ENCODE data around the gene CRYZL1.

CRYZL1 gene

DNA sequence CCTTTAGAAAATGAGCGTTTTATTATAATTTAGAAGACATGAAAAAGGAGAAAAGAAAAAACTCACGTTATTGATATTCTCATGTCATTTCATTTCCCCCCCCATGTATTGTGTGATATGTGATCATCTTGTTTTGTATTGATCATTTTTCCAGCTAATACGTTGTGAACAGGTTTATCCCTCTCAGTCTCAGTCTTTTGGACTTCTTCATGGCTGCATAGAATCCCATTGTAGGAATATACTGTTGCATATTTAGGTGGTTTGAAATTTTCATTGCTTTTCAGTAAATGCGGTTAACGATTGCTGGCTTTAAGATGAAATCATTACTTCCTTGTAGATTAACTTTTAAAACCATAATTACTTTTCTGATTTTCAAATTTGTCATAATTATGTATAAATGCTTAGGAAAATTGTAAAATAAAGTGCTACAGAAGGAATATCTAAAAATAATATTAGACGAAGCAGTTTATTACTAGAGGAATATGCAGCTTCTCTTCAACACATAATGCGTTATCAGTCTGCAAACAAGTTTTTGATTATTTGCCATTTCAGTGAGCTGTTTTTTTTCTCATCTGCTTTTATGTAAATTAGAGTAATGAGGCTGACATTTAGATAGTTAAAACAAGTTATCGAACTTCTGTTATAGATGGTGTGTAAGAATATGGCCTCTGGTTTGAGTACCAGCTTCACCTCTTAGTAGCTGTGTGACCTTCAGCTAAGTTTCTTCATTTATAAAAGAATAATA is 96.9 kb downstream of the CRYZL1 start:
- no peak for DNase-seq
- intact Hi-C loops (cut with DNase I): loop anchor here (5.0 kb wide), 2 partner anchors 43 to 52 kb away; partner anchors contain the start of genes DNAJC28 and DONSON

DNA sequence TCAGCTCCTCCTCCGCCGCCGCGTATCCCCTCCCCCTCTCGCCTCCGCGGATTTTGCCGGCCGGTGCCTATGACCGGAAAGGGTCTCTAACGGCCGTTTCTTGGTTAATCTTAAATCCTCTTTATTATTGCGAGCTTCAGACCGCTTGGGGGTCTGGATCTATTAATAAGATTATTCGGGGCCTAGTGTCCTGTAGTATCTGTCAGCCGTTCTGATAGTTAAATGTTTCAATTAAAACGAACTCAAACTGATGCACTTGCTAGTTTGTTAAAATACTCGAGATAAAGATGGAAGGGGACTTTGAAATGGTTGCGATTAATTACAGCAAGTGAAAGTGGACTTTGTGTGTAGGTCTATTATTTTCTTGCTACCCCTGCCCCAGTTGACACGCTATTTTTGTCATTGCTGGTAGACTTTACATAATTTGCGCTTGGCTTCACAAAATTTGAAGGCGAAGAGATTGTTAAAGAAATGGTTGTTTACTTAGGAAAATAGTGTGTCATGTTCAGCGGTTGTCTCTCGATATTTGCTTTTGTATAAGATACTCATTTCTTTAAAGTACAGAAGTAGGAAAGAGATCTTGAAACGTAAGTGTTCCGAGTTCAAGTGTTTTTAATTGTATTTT is 97.9 kb downstream of the CRYZL1 start:
- DNase-seq: peak in 8 of 10 donors; percentile 40 to 93 (median 63)
- intact Hi-C loops (cut with DNase I): loop anchor here (2.0 to 5.0 kb wide), 3 partner anchors 44 to 63 kb away; partner anchors contain the start of genes DNAJC28 and DONSON

- DNase-seq: peak; percentile 99 to 100 (median 100)
- intact Hi-C loops (cut with DNase I): loop anchor here (2.0 to 5.0 kb wide), 3 partner anchors 44 to 62 kb away; partner anchors contain the start of genes DNAJC28 and DONSON
These were observed 98.7 kb downstream of the CRYZL1 start, which contains the start of gene SON for GRCh38 chr21:33542640-33543504. Gene SON (plus strand): TSS chr21:33543038. CDS start chr21:33543093, 55 bp downstream.

DNA sequence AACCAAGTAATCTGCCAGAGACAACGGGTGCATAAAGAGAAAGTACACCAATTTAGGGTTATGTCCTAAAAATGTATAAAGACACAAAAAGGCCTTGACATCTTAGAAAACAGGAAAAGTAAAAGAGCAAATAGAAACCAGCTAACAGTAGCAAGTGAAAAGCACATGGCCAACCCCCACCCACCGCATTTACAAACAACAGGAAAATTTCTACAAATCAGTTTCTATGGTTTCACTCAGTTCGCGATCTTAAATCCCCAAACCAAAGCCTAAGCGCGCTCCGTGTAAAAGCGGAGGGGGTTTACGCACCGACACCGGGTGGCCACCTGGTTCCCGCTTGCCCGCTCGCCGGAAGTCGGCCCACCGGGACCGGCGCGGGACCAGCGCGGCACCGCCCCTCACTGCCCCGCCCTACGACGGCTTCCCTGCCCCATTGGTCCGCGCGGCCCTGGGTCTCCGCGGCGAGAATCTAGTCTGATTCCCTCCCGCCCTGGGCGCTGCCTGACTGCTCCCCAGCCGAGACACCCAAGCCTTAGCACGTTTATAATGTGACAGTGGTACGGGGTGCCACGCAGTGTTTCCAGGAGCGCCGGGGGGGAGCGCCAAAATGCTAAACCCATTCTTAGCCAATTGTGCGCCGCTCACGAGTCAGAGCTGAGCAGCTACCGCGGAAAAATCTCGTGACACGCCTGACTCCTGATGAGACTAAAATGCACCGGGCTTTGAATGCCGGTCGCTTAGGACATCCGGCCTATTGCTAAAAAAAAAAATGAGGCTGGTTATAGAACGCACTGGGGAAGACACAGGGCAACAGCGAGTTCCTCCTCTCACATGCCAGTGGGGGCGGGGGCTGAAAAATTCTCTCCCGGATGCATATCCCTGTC is 99.5 kb downstream of the CRYZL1 start, which contains the start of gene GART:
TSS of gene GART (minus strand) at position 362 of the 884 bp plus-strand sequence. CDS start 2,802 bp downstream, outside the sequence.
- peak; percentile 65 to 97 (median 80) for DNase-seq
- intact Hi-C loops (cut with DNase I): loop anchor here (2.0 to 5.0 kb wide), 3 partner anchors 45 to 61 kb away; partner anchors contain the start of genes DNAJC28 and DONSON

DNA sequence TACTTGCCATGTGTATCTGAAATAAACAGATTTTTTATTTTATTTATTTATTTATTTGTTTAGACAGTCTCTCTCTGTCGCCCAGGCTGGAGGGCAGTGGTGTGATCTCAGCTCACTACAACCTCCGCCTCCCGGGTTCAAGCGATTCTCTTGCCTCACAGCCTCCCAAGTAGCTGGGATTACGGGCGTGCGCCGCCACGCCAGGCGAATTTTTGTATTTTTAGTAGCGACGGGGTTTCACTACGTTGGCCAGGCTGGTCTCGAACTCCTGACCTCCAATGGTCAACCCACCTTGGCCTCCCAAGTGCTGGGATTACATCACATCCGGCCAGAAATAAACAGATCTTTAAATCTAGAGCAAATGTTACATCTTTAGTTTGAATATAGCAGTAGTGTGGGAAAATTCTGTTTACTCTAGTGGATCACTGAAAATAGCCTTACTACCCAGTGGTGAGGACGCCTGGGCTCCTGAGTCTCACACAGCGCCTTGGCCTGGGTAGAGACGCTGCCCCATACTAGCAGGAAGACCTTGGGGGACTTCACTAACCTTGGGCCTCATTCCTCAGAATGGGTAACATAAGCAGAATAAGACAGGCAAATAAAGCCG is 100.3 kb downstream of the CRYZL1 start:
- DNase-seq: no peak
- intact Hi-C loops (cut with DNase I): loop anchor here (5.0 kb wide), 2 partner anchors 46 to 49 kb away; partner anchors contain the start of genes DNAJC28 and DONSON

DNA sequence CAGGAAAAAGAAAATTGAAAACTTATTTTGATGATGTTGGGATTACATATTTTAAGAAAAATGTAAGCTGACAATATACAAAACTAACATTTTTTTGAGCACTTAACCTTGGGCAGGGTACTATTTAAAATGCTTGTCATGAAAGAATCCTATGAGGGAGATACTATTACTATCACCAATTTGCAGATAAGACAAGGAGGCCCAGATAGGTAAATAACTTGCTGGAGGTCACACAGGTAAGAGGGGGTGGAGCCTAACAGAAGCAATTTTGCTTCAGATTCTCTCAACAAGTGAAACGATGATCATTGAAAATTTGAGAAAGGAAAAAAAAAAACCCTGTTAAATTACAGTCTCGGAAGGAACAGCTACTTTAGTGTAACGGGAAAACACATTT is 100.8 kb downstream of the CRYZL1 start:
- intact Hi-C loops (cut with DNase I): loop anchor here (5.0 kb wide), 2 partner anchors 47 to 48 kb away; partner anchors contain the start of genes DNAJC28 and DONSON
- DNase-seq: no peak

DNA sequence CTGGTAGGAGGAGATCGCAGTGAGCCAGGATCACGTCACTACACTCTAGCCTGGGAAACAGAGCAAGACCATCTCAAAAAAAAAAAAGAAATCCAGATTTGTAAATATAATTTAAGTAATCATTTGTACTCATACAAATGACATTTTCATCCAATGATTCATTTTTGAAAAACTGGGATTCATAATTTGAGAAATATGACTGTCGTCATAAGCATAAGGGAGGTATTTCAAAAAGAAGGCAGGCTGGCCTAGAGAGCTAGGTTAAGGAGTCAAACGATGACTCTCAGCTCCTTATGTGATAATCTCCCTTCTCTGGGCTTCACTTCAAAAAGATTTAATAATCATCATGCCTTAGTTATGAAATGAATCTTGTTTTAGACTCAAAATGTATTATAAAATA is 101.9 kb downstream of the CRYZL1 start:
- no peak for DNase-seq
- intact Hi-C loops (cut with DNase I): loop anchor here (5.0 kb wide), 2 partner anchors 47 to 48 kb away; partner anchors contain the start of genes DNAJC28 and DONSON
